22Rv1 (cell line): ENCODE results near the gene GRM4.

Source experiments
- H3K27ac ChIP-seq: fragments of 450-650 bp; 2 replicates; pipeline ENCODE4 v1.5.1; 2017
- ZFX ChIP-seq: fragments of 450-650 bp; IDR thresholded peaks from 2 replicates; pipeline ENCODE4 v1.6.1; 2017; ENCODE audit warnings: antibody characterized with exemption, borderline replicate concordance
- TF ChIP-seq, protein P1 (sequence below): fragments of 450-650 bp; IDR thresholded peaks from 2 replicates; pipeline ENCODE4 v1.5.1; 2017; ENCODE audit warnings: mild to moderate bottlenecking

GRM4 gene

DNA sequence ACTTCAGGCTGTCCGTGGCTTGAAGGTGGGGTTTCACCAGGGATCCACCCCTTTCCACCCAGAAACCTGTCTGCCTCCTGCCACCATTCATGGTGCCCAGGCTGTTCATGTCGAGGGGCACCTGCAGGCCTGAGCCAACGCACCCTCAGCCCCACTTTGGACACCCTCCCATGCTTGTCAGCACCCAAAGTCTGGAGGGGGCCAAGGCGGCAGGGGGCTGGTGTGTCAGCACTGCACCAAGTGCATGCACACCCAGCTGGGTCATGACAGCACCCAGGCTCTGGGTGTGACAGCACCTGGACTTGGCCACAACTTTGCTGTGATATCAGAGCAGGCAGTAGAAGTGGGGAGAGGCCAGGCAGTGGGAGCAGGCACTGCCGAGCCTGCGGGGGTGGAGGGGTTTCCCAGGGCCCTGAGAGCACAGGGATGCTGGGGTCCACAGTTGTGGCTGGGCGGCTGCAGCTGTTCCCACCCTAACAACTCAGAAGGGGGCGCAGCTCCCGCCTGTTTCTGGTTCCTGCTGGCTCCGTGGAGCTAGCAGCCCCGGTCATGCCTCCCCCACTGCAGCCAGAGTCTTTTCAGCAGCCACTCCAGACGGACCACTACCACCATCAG lies 33.3 kb upstream of the GRM4 start:
- TF ChIP-seq ZFX = no peak
- TF ChIP-seq, protein P1, sequence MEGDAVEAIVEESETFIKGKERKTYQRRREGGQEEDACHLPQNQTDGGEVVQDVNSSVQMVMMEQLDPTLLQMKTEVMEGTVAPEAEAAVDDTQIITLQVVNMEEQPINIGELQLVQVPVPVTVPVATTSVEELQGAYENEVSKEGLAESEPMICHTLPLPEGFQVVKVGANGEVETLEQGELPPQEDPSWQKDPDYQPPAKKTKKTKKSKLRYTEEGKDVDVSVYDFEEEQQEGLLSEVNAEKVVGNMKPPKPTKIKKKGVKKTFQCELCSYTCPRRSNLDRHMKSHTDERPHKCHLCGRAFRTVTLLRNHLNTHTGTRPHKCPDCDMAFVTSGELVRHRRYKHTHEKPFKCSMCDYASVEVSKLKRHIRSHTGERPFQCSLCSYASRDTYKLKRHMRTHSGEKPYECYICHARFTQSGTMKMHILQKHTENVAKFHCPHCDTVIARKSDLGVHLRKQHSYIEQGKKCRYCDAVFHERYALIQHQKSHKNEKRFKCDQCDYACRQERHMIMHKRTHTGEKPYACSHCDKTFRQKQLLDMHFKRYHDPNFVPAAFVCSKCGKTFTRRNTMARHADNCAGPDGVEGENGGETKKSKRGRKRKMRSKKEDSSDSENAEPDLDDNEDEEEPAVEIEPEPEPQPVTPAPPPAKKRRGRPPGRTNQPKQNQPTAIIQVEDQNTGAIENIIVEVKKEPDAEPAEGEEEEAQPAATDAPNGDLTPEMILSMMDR = no peak
- no peak overlapping the region for H3K27ac ChIP-seq

DNA sequence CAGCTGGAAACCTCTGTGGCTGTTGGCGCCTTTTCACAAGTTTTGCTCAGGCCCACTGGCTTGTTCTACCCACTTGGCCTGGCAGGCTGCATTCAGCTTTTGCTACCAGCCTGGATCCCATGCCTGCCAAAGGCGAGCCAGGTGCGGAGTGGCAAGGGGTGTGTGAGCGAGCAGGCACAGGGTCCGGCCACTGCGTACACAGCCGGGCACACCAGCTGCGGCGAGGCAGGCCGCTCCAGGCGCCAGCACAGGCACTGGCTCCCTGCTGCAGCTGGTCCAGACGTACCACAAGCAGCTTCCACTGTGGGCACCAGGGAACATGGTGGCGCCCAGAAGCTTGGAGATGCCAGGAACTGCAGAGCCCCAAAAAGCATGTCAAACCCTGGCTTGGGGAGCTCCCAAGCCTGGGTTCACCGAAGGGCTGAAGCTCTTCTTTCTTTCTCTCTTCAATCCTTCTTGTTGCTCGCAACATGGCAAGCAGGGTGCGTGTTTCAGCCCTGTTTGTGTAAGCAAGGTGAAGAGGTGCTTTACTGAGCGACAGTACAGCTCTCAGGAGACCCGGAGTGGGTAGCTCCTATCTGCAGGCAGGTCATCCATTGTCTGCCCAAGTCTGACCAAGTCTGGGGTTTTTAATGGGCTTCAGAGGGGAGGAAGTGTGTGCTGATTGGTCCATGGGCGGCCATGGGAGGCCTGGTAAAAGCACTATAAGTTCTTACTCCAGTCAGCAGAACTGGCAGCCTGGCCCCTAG lies 32.6 kb upstream of the GRM4 start:
- TF ChIP-seq, protein P1 = no peak
- TF ChIP-seq ZFX = no peak
- no peak overlapping the region for H3K27ac ChIP-seq

DNA sequence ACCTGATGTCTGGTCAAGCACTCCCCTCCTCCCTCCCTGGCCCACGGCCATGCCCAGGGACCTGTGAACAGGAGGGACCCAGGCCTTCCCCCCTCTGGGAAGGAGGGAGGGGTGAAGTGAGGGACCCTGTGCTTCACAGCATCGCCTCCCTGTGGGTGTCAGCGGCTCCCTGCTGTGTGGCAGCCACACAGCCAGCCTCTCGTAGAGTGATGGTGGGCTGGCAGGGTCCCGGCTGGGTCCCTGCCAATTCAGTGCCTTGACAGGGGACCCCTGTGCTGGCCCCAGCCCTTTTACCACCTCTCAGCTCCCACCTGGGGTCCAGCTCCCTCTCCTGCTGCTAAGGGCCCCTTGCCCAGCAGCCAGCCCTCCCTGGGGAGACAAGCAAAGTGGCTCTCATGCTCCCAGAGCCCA lies 31.3 kb upstream of the GRM4 start:
- TF ChIP-seq ZFX = no peak
- TF ChIP-seq, protein P1 = no peak
- H3K27ac ChIP-seq = no peak overlapping the region

DNA sequence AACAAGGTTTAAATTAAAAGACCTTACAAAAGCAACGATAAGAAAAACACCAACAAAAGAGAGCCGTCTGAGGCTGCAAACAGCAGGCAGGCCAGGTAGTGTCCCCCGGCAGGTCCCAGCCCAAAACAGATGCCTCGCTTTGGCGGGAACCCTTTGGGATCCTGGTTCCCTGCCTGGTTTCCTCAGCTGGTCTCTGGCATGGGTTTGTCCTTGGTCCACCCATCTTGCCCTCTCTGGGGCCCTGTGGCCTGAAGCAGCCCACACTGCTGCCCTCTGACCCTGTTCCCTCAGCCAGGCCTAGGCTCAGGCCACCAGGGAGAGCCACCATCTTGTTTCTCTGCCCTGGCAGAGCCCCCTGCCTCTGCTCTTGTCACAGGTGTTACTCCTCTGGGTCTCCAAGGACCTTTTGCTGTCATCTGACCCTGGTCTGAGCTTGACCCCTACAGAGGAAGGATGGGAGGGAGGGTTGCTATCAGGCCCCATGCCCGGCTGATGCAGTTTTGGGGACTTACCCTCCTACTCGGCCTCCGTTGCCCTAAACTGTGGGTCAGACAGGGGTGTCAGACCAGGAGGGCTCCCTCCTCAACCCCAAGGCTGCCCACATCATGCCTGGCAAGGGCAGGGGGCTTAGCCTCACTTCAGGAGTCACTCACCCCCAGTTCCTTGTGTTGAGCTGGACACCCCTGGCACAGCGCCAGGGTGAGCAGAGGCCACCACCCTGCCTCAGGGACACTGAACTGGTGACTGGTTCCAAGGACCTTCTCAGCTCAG lies 30.6 kb upstream of the GRM4 start:
- H3K27ac ChIP-seq = no peak overlapping the region
- TF ChIP-seq, protein P1 = no peak
- TF ChIP-seq ZFX = no peak

DNA sequence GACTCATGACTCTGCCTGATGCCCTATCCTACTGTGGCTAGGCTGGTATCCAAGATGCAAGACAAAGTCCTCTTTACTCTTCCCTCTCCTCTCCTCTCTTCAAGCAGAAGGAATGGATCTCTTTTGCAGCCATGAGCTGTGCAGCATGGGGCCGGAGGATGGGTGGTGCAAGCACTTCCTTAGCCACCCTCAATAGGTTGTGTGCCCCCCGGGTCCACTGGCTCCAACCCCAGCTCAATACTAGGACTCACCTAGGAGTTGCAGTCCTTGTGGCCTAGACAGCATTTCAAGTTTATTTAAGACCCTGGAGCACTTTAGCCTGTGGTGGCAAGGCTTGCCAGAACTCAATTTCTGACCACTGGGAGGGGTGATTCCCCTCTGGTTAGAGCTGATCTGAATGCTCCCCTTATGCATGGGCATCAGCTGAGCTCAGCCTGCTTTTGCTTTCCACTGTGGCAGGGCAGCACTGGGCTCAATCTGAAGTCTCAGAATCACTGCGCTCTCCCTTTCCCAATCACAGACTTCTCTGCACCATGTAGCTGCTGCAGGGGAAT lies 29.0 kb upstream of the GRM4 start:
- TF ChIP-seq, protein P1 = no peak
- no peak for TF ChIP-seq ZFX
- no peak overlapping the region for H3K27ac ChIP-seq

DNA sequence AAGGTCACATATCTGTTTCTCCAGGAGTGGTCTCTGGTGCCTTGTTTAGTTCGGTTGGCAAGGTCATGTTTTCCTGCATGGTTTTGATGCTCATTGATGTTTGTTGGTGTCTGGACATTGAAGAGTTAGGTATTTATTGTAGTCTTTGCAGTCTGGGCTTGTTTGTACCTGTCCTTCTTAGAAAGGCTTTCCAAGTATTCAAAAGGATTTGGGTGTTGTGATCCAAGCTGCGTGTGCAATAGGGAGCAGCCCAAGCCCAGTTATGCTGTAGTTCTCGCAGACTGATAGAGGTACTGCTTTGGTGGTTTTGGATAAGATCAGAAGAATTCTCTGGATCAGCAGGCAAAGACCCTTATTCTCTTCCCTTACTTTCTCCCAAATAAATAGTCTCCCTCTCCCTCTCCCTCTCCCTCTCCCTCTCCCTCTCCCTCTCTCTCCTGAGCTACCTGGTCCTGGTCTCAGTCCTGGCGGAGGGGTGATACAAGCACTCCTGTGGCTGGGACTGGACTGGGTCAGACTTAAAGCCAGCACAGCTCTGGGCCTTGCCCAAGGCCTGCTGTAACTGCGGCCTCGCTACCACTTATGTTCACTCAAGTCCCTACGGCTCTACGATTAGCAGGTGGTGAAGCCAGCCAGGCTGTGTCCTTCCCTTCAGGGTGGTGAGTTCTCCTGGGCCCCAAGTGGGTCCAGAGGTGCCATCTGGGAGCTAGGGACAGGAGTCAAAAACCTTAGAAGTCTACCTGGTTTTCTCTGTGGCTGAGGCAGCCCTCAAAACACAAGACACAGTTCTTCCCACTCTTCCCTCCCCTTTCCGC lies 27.3 kb upstream of the GRM4 start:
- TF ChIP-seq, protein P1 = no peak
- TF ChIP-seq ZFX = no peak
- H3K27ac ChIP-seq = no peak overlapping the region
